Cardiac fibroblast (primary cell): ENCODE measurements around the gene SPAG7.

Experiments
- DNase-seq, 2 donors: peaks; one replicate each; pipeline versions ENCODE4 v3.0.0 to v3.0.0-alpha.2; 2010; ENCODE audit warnings: low read depth in 2 of 2
- H3K4me3 ChIP-seq, 2 donors: replicated peaks in 1 of 2; 1 replicate in 1 of 2; 2 replicates in 1 of 2; pipeline ENCODE4 v1.5.1; 2011; ENCODE audit warnings: low read depth in 2 of 2, low read length in 2 of 2, mild to moderate bottlenecking in 2 of 2, moderate library complexity in 1 of 2
- CTCF ChIP-seq: IDR thresholded peaks from one replicate; pipeline ENCODE4 v1.5.1; 2011; ENCODE audit warnings: low read depth, mild to moderate bottlenecking, low read length, inconsistent platforms

The SPAG7 gene

GRCh38 chr17:4946312-4946976 is 21.2 kb downstream of the SPAG7 start:
- no peak for TF ChIP-seq CTCF
- peak overlapping the region; percentile 98 to 99 for H3K4me3 ChIP-seq
- no peak for DNase-seq

- DNase-seq = no peak
- TF ChIP-seq CTCF = no peak
These were observed 21.7 kb downstream of the SPAG7 start for GRCh38 chr17:4945944-4946280.

GRCh38 chr17:4945176-4945943 is 22.3 kb downstream of the SPAG7 start:
- H3K4me3 ChIP-seq = peak overlapping the region in 1 of 2 donors; percentile 98
- peak; percentile 88 to 96 for DNase-seq
- no peak for TF ChIP-seq CTCF

More at GRCh38 chr17:4945944-4946280, 21.7 kb downstream of the SPAG7 start:
- H3K4me3 ChIP-seq = peak overlapping the region; percentile 98 to 99

- DNase-seq = no peak
- no peak overlapping the region for H3K4me3 ChIP-seq
- no peak for TF ChIP-seq CTCF
These were observed 23.0 kb downstream of the SPAG7 start for GRCh38 chr17:4944554-4945175.

GRCh38 chr17:4944163-4944553 is 23.5 kb downstream of the SPAG7 start:
- no peak overlapping the region for H3K4me3 ChIP-seq
- no peak for DNase-seq

More at GRCh38 chr17:4944163-4944553, 23.5 kb downstream of the SPAG7 start:
- no peak for TF ChIP-seq CTCF
